Measurements from ENCODE around the gene TBC1D22A. TPM values are rescaled to one million over a fixed set of nuclear protein-coding genes. Genes with fewer than 3 reads are reported as not detected.

Gene TBC1D22A
- total RNA-seq, 2 donors from 2014 or later, result 21.0 to 27.9 TPM

GRCh38 chr22:47131632-47132427, 369.4 kb downstream of the TBC1D22A start:
- Histone ChIP-seq H3K36me3 (ENCODE audit: control insufficient read depth, insufficient read depth, low read length) (no peaks in the 10 kb centered on the region), H3K27me3 (ENCODE audit: control insufficient read depth, insufficient read depth, low read length, poor library complexity, severe bottlenecking) (no peaks in the 10 kb centered on the region), H3K4me3 (ENCODE audit: low read length) (no peak overlapping the region), H3K9me3 (ENCODE audit: control insufficient read depth, low read length) (no peaks in the 10 kb centered on the region), H3K4me1 (ENCODE audit: control insufficient read depth, insufficient read depth, low read length) (no peaks in the 10 kb centered on the region), H3K9ac (ENCODE audit: extremely low read depth, low read length, poor library complexity, severe bottlenecking) (no peak overlapping the region), H3K27ac (ENCODE audit: low read depth, low read length) (no peak overlapping the region)
- no peak overlapping the region for H3K27ac Mint-ChIP-seq
- WGBS, 2 experiments (ENCODE audit: insufficient coverage in 1 of 2, insufficient read length in 1 of 2), result 95 to 98% methylated on average over 17 to 21 of the region's 21 CpGs
- peaks cover 2% of the 10 kb centered on the region for H3K4me1 Mint-ChIP-seq
- DNase-seq, result no peak
- no peak for TF ChIP-seq CTCF (conservative IDR thresholded peaks at IDR 0.05)
- H3K4me3 Mint-ChIP-seq, result no peak overlapping the region
- peaks cover 8% of the 10 kb centered on the region for H3K36me3 Mint-ChIP-seq (ENCODE audit: low read depth)
- no peaks in the 10 kb centered on the region for H3K27me3 Mint-ChIP-seq (ENCODE audit: insufficient read depth)
- H3K9me3 Mint-ChIP-seq, result no peaks in the 10 kb centered on the region

- no peaks in the 10 kb centered on the region for H3K27me3 ChIP-seq (ENCODE audit: control insufficient read depth, insufficient read depth, low read length, poor library complexity, severe bottlenecking)
- peaks cover 6% of the 10 kb centered on the region for H3K4me1 Mint-ChIP-seq
- no peak overlapping the region for H3K4me3 ChIP-seq (ENCODE audit: low read length)
- no peak overlapping the region for H3K27ac ChIP-seq (ENCODE audit: low read depth, low read length)
- H3K36me3 ChIP-seq (ENCODE audit: control insufficient read depth, insufficient read depth, low read length), result no peaks in the 10 kb centered on the region
- no peak overlapping the region for H3K9ac ChIP-seq (ENCODE audit: extremely low read depth, low read length, poor library complexity, severe bottlenecking)
- TF ChIP-seq CTCF (conservative IDR thresholded peaks at IDR 0.05), result no peak
- no peaks in the 10 kb centered on the region for H3K9me3 Mint-ChIP-seq
- H3K27me3 Mint-ChIP-seq (ENCODE audit: insufficient read depth), result no peaks in the 10 kb centered on the region
- DNase-seq, result no peak
- H3K27ac Mint-ChIP-seq, result no peak overlapping the region
- no peak overlapping the region for H3K4me3 Mint-ChIP-seq
- no peaks in the 10 kb centered on the region for H3K9me3 ChIP-seq (ENCODE audit: control insufficient read depth, low read length)
- H3K36me3 Mint-ChIP-seq (ENCODE audit: low read depth), result peaks cover 8% of the 10 kb centered on the region
- no peaks in the 10 kb centered on the region for H3K4me1 ChIP-seq (ENCODE audit: control insufficient read depth, insufficient read depth, low read length)
- 87 to 98% methylated on average over 6 to 13 of the region's 13 CpGs for WGBS, 2 experiments (ENCODE audit: insufficient coverage in 1 of 2, insufficient read length in 1 of 2)
Measured at GRCh38 chr22:47132428-47132825, 370.0 kb downstream of the TBC1D22A start.

GRCh38 chr22:47133061-47133969, 370.9 kb downstream of the TBC1D22A start:
- H3K27ac Mint-ChIP-seq, result no peak overlapping the region
- 88% methylated on average over 16 to 25 of the region's 25 CpGs for WGBS, 2 experiments (ENCODE audit: insufficient coverage in 1 of 2, insufficient read length in 1 of 2)

More at GRCh38 chr22:47133061-47133969, 370.9 kb downstream of the TBC1D22A start:
- peak; percentile 61 for DNase-seq
- H3K27ac ChIP-seq (ENCODE audit: low read depth, low read length), result no peak overlapping the region
- H3K4me1 ChIP-seq (ENCODE audit: control insufficient read depth, insufficient read depth, low read length), result no peaks in the 10 kb centered on the region
- no peak overlapping the region for H3K4me3 ChIP-seq (ENCODE audit: low read length)
- H3K9me3 ChIP-seq (ENCODE audit: control insufficient read depth, low read length), result no peaks in the 10 kb centered on the region
- Mint-ChIP-seq H3K27me3 (ENCODE audit: insufficient read depth) (no peaks in the 10 kb centered on the region), H3K4me3 (no peak overlapping the region), H3K9me3 (no peaks in the 10 kb centered on the region), H3K36me3 (ENCODE audit: low read depth) (peaks cover 8% of the 10 kb centered on the region), H3K4me1 (peaks cover 6% of the 10 kb centered on the region)
- H3K27me3 ChIP-seq (ENCODE audit: control insufficient read depth, insufficient read depth, low read length, poor library complexity, severe bottlenecking), result no peaks in the 10 kb centered on the region
- H3K36me3 ChIP-seq (ENCODE audit: control insufficient read depth, insufficient read depth, low read length), result no peaks in the 10 kb centered on the region
- H3K9ac ChIP-seq (ENCODE audit: extremely low read depth, low read length, poor library complexity, severe bottlenecking), result no peak overlapping the region
- TF ChIP-seq CTCF (conservative IDR thresholded peaks at IDR 0.05), result no peak

Measured in endodermal cell (in vitro differentiated cells).